Transverse colon (tissue), 4 donors: ENCODE results near the gene NMRK2. TPM values are rescaled to one million over a fixed set of nuclear protein-coding genes. Genes with fewer than 3 reads are reported as not detected.

Experiments
- DNase-seq: peaks from one replicate; pipeline ENCODE4 v3.0.0-alpha.2; 2019
- H3K27ac ChIP-seq, 4 donors: fragments of 200-600 bp; sonication (generic); 2 replicates each; pipeline ENCODE4 v1.5.1; 2016 to 2018; ENCODE audit warnings: inconsistent platforms in 4 of 4
- H3K27me3 ChIP-seq: fragments of 200-600 bp; sonication (generic); 2 replicates; pipeline ENCODE4 v1.5.1; 2017; ENCODE audit warnings: inconsistent platforms
- H3K36me3 ChIP-seq, 4 donors: fragments of 200-600 bp; sonication (generic); 2 replicates each; pipeline ENCODE4 v1.5.1; 2017 to 2019; ENCODE audit warnings: inconsistent platforms in 4 of 4
- H3K4me1 ChIP-seq, 4 donors: fragments of 200-600 bp; sonication (generic); 2 replicates each; pipeline ENCODE4 v1.5.1; 2017 to 2020; ENCODE audit warnings: inconsistent platforms in 4 of 4
- H3K4me3 ChIP-seq, 4 donors: fragments of 200-600 bp; sonication (generic); 1 replicate in 1 of 4; 2 replicates in 3 of 4; pipeline versions ENCODE4 v1.5.1 to v1.6.1; 2017 to 2019; ENCODE audit warnings: inconsistent platforms in 4 of 4
- H3K9me3 ChIP-seq, 2 donors: fragments of 200-600 bp; sonication (generic); 2 replicates each; pipeline ENCODE4 v1.5.1; 2017 to 2019; ENCODE audit warnings: inconsistent platforms in 2 of 2
- EP300 ChIP-seq: sonication (generic); formaldehyde crosslinking; IDR thresholded peaks from one replicate; pipeline ENCODE4 v1.6.1; 2017; ENCODE audit warnings: antibody characterized with exemption, low read depth
- POLR2A ChIP-seq: fragments of 450-650 bp; IDR thresholded peaks from one replicate; pipeline ENCODE4 v1.6.1; 2016; ENCODE audit warnings: antibody characterized with exemption, mild to moderate bottlenecking, moderate library complexity
- POLR2AphosphoS5 ChIP-seq, 3 donors: sonication (generic); formaldehyde crosslinking; IDR thresholded peaks; one replicate each; pipeline ENCODE4 v1.6.1; 2016; ENCODE audit warnings: antibody characterized with exemption in 3 of 3
- WGBS, 2 donors: methylation state at CpG; one replicate each; pipeline ENCODE4 v1.1.5; 2018; ENCODE audit warnings: low coverage in 1 of 2; 5-methylcytosine and 5-hydroxymethylcytosine counted together
- in situ Hi-C, 4 donors: fragments of 200-750 bp; cut with MboI; loops; one replicate each; pipeline versions ENCODE4 v1.15.0 to v1.15.1; 2017; ENCODE audit warnings: low sequenced_read_pairs in 3 of 4, low pct_ligation_motif_present in 1 of 4, low pct_unique_long_range_greater_than_20kb in 1 of 4
- intact Hi-C: fragments of 100-400 bp; cut with DNase I; formaldehyde crosslinking; loops from one replicate; pipeline ENCODE4 v1.15.1; 2023; ENCODE audit warnings: low total_unique reads
- total RNA-seq, 4 donors: library from RNA; depleted of rRNA; stranded (reverse); fragments of >200 nt; gene quantifications; one replicate each; pipeline ENCODE4 v1.1.0, GENCODE V29; 2016
- TF ChIP-seq, protein P1 (sequence below), 5 experiments: fragments of 200-600 bp in 3 of 5; fragments of 450-650 bp in 2 of 5; sonication (generic) in 3 of 5; IDR thresholded peaks; 1 replicate in 2 of 5; 2 replicates in 3 of 5; pipeline ENCODE4 v1.5.1; 2016 to 2017; ENCODE audit warnings: antibody characterized with exemption in 5 of 5, inconsistent platforms in 3 of 5, mild to moderate bottlenecking in 2 of 5, moderate library complexity in 1 of 5

Gene NMRK2
- total RNA-seq, 4 donors from 2014 or later, result 0.41 TPM; not detected in 3

DNA sequence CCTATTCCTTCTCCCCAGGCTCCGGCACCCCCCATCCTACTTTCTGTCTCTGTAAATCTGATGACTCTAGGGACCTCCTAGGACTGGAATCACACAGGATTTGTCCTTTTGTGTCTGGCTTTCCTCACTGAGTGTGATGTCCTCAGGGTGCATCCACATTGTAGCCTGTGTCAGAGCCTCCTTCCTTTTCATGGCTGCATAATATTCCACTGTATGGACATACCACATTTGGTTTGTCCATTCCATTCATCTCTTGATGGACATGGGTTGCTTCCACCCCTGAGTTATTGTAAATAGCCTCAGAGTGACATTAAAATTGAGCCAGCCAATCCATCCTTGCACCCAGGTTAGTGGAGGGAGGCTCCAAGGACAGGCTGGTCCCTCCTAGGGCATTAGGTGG is 22.8 kb upstream of the NMRK2 start:
- no peaks in the 10 kb centered on the region for H3K36me3 ChIP-seq
- TF ChIP-seq, protein P1, sequence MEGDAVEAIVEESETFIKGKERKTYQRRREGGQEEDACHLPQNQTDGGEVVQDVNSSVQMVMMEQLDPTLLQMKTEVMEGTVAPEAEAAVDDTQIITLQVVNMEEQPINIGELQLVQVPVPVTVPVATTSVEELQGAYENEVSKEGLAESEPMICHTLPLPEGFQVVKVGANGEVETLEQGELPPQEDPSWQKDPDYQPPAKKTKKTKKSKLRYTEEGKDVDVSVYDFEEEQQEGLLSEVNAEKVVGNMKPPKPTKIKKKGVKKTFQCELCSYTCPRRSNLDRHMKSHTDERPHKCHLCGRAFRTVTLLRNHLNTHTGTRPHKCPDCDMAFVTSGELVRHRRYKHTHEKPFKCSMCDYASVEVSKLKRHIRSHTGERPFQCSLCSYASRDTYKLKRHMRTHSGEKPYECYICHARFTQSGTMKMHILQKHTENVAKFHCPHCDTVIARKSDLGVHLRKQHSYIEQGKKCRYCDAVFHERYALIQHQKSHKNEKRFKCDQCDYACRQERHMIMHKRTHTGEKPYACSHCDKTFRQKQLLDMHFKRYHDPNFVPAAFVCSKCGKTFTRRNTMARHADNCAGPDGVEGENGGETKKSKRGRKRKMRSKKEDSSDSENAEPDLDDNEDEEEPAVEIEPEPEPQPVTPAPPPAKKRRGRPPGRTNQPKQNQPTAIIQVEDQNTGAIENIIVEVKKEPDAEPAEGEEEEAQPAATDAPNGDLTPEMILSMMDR (IDR thresholded peaks at IDR 0.05), result no peak
- no peak for TF ChIP-seq POLR2AphosphoS5 (IDR thresholded peaks at IDR 0.05)
- no peak overlapping the region for H3K27ac ChIP-seq
- H3K9me3 ChIP-seq, result peaks cover 3 to 6% of the 10 kb centered on the region in 2 donors
- DNase-seq, result no peak
- no peaks in the 10 kb centered on the region for H3K4me1 ChIP-seq
- in situ Hi-C loops, result loop anchor here in 1 of 4 donors (25.0 kb wide), 1 partner anchor 648 kb away; no protein-coding TSS in a partner anchor
- 100% methylated on average over 1 of the region's 1 CpG for WGBS, 2 donors
- H3K4me3 ChIP-seq, result no peak overlapping the region
- intact Hi-C loops, result no loop called here
- H3K27me3 ChIP-seq, result no peaks in the 10 kb centered on the region

DNA sequence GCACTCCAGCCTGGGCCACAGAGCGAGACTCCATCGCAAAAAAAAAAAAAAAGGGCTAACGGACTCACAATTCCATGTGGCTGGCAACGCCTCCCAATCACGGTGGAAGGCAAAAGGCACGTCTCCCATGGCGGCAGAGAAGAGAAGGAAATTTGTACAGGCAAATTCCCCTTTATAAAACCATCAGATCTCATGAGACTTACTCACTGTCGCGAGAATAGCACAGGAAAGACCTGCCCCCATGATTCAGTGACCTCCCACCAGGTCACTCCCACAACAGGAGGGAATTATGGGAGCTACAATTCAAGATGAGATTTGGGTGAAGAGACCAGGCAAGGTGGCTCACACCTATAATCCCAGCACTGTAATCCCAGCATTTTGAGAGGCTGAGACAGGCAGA is 18.7 kb upstream of the NMRK2 start:
- H3K4me1 ChIP-seq, result no peaks in the 10 kb centered on the region
- TF ChIP-seq POLR2A (no peak), EP300 (no peak), POLR2AphosphoS5 (IDR thresholded peaks at IDR 0.05) (no peak)
- TF ChIP-seq, protein P1 (IDR thresholded peaks at IDR 0.05), result no peak
- in situ Hi-C loops, result loop anchor here in 1 of 4 donors (25.0 kb wide), 1 partner anchor 652 kb away; no protein-coding TSS in a partner anchor
- H3K9me3 ChIP-seq, result peaks cover 3 to 6% of the 10 kb centered on the region in 2 donors
- intact Hi-C loops, result no loop called here
- no peak overlapping the region for H3K27ac ChIP-seq
- H3K27me3 ChIP-seq, result no peaks in the 10 kb centered on the region
- 70 to 74% methylated on average over 7 to 9 of the region's 9 CpGs for WGBS, 2 donors
- no peak overlapping the region for H3K4me3 ChIP-seq
- no peaks in the 10 kb centered on the region for H3K36me3 ChIP-seq
- DNase-seq, result no peak

GRCh38 chr19:3916033-3916432 is 16.8 kb upstream of the NMRK2 start:
- WGBS, 2 donors, result 87 to 90% methylated on average over 5 of the region's 5 CpGs
- TF ChIP-seq EP300 (no peak), POLR2A (no peak), POLR2AphosphoS5 (IDR thresholded peaks at IDR 0.05) (no peak)
- TF ChIP-seq, protein P1 (IDR thresholded peaks at IDR 0.05), result no peak
- no peak for DNase-seq
- Histone ChIP-seq H3K27me3 (no peaks in the 10 kb centered on the region), H3K9me3 (no peaks in the 10 kb centered on the region), H3K4me3 (no peak overlapping the region), H3K27ac (no peak overlapping the region), H3K4me1 (no peaks in the 10 kb centered on the region), H3K36me3 (no peaks in the 10 kb centered on the region)
- intact Hi-C loops, result no loop called here
- in situ Hi-C loops, result loop anchor here in 1 of 4 donors (25.0 kb wide), 1 partner anchor 654 kb away; no protein-coding TSS in a partner anchor

DNA sequence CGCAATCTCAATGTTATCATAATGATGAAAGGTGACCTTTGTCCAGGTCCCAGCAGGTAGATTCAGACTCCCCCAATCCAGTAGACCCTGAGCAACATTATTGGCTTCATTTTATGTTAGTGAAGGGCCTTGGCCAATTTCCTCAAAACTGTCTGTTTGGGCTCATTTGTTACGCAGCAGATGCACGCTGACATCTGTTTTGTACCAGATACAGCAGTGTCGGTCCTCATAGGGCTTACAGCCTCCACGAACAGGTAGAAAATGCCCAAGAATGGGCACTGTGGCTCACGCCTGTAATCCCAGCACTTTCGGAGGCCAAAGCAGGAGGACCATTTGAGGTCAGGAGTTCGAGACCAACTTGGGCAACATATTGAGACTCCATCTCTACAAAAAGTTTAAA is 13.1 kb upstream of the NMRK2 start:
- 95 to 100% methylated on average over 1 to 8 of the region's 8 CpGs for WGBS, 2 donors
- no peak for DNase-seq
- intact Hi-C loops, result no loop called here

More for the DNA sequence above, 13.1 kb upstream of the NMRK2 start:
- Histone ChIP-seq H3K27ac (no peak overlapping the region), H3K36me3 (no peaks in the 10 kb centered on the region), H3K9me3 (no peaks in the 10 kb centered on the region), H3K27me3 (no peaks in the 10 kb centered on the region), H3K4me3 (no peak overlapping the region), H3K4me1 (no peaks in the 10 kb centered on the region)
- in situ Hi-C loops, result loop anchor here in 1 of 4 donors (25.0 kb wide), 1 partner anchor 657 kb away; no protein-coding TSS in a partner anchor
- TF ChIP-seq POLR2AphosphoS5 (IDR thresholded peaks at IDR 0.05), result no peak
- no peak for TF ChIP-seq EP300
- TF ChIP-seq, protein P1 (IDR thresholded peaks at IDR 0.05), result no peak
- TF ChIP-seq POLR2A, result no peak
